Endothelial cell (in vitro differentiated cells): ENCODE measurements around the gene AKNA. TPM values are rescaled to one million over a fixed set of nuclear protein-coding genes. Genes with fewer than 3 reads are reported as not detected.

Experiments used
- DNase-seq: peaks from one replicate; pipeline ENCODE4 v3.0.0; 2021; ENCODE audit warnings: low spot score
- H3K27ac Mint-ChIP-seq: one replicate; pipeline ENCODE4 v1.8.0; 2021; ENCODE audit warnings: mixed read lengths, inconsistent platforms; ENCODE audit not compliant: unreplicated experiment
- H3K27me3 Mint-ChIP-seq: one replicate; pipeline ENCODE4 v1.8.0; 2021; ENCODE audit warnings: mild to moderate bottlenecking, moderate library complexity, mixed read lengths, inconsistent platforms; ENCODE audit not compliant: unreplicated experiment
- H3K36me3 Mint-ChIP-seq: one replicate; pipeline ENCODE4 v1.8.0; 2021; ENCODE audit warnings: mild to moderate bottlenecking, low read depth, mixed read lengths, inconsistent platforms; ENCODE audit not compliant: unreplicated experiment
- H3K4me1 Mint-ChIP-seq: one replicate; pipeline ENCODE4 v1.8.0; 2021; ENCODE audit warnings: mild to moderate bottlenecking, mixed read lengths, inconsistent platforms; ENCODE audit not compliant: unreplicated experiment
- H3K4me3 Mint-ChIP-seq: one replicate; pipeline ENCODE4 v1.8.0; 2021; ENCODE audit warnings: mild to moderate bottlenecking, mixed read lengths, inconsistent platforms; ENCODE audit not compliant: unreplicated experiment
- H3K9me3 Mint-ChIP-seq: one replicate; pipeline ENCODE4 v1.8.0; 2021; ENCODE audit warnings: mixed read lengths, inconsistent platforms; ENCODE audit not compliant: unreplicated experiment
- total RNA-seq: library from RNA; stranded (reverse); fragmentation: NEBNext Ultra II Directional; extraction: Animal tissue kit (Norgen Biotek cat#: 25700); gene quantifications from one replicate; pipeline ENCODE4 v1.2.1, GENCODE V29; 2021; ENCODE audit not compliant: unreplicated experiment
- TF ChIP-seq, protein P1 (sequence below): fragments of 200-600 bp; sonication (generic); IDR thresholded peaks from one replicate; pipeline ENCODE4 v1.5.0; 2021; ENCODE audit warnings: antibody characterized with exemption; ENCODE audit not compliant: unreplicated experiment

Gene AKNA
- total RNA-seq, 1 donor from 2014 or later, result 79.1 TPM

DNA sequence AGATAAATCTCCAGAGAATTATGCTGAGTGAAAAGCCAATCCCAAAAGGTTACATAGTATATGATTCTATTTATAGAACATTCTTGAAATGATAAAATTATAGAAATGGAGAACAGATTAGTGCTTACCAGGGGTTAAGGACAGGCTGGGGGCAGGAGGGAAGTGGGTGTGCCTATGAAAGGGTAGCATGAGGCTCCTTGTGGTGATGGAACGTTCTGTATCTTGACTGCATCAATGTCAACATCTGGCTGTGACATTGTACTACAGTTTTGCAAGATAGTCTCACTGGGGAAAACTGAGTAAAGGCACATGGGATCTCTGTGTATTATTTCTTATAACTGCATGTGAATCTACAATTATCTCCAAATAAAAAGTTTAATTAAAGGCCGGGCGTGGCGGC lies 35.9 kb downstream of the AKNA start:
- Mint-ChIP-seq H3K9me3 (no peaks in the 10 kb centered on the region), H3K36me3 (peaks cover 39% of the 10 kb centered on the region), H3K4me3 (no peak overlapping the region), H3K27me3 (peaks cover 4% of the 10 kb centered on the region), H3K27ac (no peak overlapping the region), H3K4me1 (no peaks in the 10 kb centered on the region)
- no peak for DNase-seq
- TF ChIP-seq, protein P1, sequence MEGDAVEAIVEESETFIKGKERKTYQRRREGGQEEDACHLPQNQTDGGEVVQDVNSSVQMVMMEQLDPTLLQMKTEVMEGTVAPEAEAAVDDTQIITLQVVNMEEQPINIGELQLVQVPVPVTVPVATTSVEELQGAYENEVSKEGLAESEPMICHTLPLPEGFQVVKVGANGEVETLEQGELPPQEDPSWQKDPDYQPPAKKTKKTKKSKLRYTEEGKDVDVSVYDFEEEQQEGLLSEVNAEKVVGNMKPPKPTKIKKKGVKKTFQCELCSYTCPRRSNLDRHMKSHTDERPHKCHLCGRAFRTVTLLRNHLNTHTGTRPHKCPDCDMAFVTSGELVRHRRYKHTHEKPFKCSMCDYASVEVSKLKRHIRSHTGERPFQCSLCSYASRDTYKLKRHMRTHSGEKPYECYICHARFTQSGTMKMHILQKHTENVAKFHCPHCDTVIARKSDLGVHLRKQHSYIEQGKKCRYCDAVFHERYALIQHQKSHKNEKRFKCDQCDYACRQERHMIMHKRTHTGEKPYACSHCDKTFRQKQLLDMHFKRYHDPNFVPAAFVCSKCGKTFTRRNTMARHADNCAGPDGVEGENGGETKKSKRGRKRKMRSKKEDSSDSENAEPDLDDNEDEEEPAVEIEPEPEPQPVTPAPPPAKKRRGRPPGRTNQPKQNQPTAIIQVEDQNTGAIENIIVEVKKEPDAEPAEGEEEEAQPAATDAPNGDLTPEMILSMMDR, result no peak

DNA sequence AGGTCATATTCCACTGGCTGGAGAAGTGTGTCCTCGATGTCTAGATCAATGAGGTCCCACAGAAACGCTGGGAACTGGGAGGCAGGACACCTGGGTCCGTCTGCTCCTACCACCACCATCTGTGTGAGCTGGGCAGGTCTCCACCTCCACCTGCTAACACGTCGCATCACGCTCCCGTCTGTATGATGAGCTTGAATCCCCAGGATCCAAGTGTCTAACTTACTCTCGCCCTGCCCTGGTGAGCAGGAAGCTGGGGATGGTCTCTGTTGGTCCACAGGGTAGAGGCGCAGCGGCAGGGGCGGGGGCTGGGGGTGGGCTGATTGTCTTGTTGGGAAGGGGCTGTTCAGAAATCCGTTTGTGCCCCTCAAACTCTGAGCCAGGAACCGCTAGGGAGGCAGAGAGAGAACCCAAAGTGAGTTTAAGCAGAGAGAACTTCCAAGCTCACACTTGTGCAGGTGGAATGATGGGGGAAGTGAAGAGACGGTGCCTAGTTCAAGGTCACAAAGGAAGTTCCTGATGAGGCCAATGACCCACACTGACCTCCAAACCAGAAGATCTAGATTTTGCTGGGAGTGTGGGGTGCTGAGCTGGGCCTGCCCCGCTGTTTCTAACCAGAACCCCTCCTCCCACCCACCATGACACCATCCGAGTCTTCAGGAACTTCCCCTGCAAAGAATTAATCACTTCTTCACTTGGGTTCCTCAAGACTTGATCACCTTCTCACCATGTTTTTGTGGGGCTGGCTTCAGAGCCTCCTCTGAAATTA lies 37.0 kb downstream of the AKNA start:
- H3K27me3 Mint-ChIP-seq, result peaks cover 4% of the 10 kb centered on the region
- no peaks in the 10 kb centered on the region for H3K4me1 Mint-ChIP-seq
- TF ChIP-seq, protein P1, result no peak
- H3K9me3 Mint-ChIP-seq, result no peaks in the 10 kb centered on the region
- peaks cover 37% of the 10 kb centered on the region for H3K36me3 Mint-ChIP-seq
- no peak for DNase-seq
- no peak overlapping the region for H3K27ac Mint-ChIP-seq
- H3K4me3 Mint-ChIP-seq, result no peak overlapping the region

DNA sequence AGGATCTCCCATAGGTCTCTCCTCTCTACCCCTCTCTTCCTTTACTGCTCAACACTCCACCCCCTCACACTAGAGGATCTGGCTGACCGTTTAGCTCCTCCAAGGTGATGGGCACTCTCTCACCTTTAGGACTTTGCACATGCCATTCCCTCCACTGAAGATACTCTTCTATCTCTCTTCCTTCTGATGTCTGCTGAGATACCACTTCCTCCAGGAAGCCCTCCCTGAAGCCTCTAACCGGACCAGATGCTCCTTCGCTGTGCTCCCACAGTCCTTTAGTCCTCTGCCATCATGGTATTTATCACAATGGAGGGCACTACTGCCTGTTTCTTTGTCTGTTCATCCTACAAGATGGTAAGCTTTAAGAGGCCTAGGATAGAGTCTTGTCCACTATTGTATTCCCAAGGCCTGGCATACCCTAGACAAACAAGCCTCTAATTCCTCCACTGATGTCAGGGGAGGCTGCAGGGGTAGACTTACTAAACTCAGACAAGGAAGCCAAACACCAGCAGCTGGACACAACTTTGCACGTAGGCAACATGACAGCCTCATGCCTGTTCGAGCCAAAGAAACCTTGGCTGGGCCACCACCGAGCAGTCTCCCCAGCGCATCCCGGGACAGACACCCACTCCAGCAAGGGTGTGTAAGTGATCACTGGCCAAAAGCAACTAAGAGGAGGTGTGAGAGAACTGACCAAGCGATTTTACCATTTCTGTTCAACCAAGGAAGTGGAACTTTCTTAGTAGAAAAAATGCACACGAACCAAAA lies 37.9 kb downstream of the AKNA start:
- peaks cover 37% of the 10 kb centered on the region for H3K36me3 Mint-ChIP-seq
- TF ChIP-seq, protein P1, result no peak
- no peaks in the 10 kb centered on the region for H3K9me3 Mint-ChIP-seq
- peak overlapping the region; percentile 62 for H3K4me3 Mint-ChIP-seq
- no peak overlapping the region for H3K27ac Mint-ChIP-seq
- no peak for DNase-seq
- H3K27me3 Mint-ChIP-seq, result peaks cover 4% of the 10 kb centered on the region
- no peaks in the 10 kb centered on the region for H3K4me1 Mint-ChIP-seq

DNA sequence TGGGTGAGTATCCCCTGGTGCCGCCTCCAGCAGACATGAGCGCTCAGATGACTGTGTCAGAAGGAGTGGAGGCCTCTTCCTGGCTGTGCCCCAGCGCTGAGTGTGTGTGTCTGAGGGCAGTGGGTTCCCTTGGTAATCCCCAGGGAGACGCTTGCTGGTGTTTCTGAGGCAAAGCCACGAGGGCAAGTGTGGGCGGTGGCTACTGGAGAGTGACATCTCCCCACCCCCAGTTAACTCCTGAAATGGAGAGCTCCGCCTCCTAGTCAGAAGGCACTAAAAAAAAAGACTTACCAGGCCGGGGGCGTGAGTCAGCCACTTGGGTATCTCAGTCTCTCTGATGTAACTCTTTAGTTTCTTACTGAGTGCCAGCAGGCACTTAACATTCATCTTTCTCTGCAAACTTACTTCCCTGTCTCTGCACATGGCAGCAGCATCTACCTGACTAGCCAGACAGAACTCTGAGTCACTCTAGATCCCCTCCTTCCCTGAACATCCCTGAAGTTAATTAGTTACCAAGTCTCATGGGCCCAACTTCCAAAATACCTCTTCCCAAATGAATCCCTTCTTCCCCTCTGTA lies 38.8 kb downstream of the AKNA start:
- no peak for DNase-seq
- no peak overlapping the region for H3K27ac Mint-ChIP-seq
- H3K27me3 Mint-ChIP-seq, result peaks cover 6% of the 10 kb centered on the region
- H3K4me1 Mint-ChIP-seq, result no peaks in the 10 kb centered on the region
- no peaks in the 10 kb centered on the region for H3K9me3 Mint-ChIP-seq
- H3K4me3 Mint-ChIP-seq, result peak overlapping the region; percentile 62
- TF ChIP-seq, protein P1, result no peak
- H3K36me3 Mint-ChIP-seq, result peaks cover 45% of the 10 kb centered on the region
